ENCODE measurements around the gene MAGI3.
"Not testable (repeated sequence)": the region's sequence is repeated elsewhere in the genome, so short reads cannot be mapped to it uniquely, and the experiment has no call there.

DNA sequence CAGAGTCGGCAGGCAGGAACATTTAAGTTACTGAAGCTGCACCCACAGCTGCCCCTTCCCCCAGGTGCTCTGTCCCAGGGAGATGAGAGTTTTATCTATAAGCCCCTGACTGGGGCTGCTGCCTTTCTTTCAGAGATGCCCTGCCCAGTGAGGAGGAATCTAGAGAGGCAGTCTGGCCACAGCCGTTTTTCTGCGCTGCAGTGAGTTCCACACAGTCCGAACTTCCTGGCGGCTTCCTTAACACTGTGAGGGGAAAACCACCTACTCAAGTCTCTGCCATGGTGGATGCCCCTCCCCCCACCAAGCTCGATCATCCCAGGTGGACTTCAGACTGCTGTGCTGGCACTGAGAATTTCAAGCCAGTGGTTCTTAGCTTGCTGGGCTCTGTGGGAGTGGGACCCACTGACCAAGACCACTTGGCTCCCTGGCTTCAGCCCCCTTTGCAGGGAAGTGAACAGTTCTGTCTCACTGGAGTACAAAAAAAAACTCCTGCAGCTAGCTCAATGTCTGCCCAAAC is 185.5 kb downstream of the MAGI3 start:
- TF ChIP-seq, protein P1, sequence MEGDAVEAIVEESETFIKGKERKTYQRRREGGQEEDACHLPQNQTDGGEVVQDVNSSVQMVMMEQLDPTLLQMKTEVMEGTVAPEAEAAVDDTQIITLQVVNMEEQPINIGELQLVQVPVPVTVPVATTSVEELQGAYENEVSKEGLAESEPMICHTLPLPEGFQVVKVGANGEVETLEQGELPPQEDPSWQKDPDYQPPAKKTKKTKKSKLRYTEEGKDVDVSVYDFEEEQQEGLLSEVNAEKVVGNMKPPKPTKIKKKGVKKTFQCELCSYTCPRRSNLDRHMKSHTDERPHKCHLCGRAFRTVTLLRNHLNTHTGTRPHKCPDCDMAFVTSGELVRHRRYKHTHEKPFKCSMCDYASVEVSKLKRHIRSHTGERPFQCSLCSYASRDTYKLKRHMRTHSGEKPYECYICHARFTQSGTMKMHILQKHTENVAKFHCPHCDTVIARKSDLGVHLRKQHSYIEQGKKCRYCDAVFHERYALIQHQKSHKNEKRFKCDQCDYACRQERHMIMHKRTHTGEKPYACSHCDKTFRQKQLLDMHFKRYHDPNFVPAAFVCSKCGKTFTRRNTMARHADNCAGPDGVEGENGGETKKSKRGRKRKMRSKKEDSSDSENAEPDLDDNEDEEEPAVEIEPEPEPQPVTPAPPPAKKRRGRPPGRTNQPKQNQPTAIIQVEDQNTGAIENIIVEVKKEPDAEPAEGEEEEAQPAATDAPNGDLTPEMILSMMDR (conservative IDR thresholded peaks at IDR 0.05; ENCODE audit: low read depth, low read length) = not testable (repeated sequence)
- not testable (repeated sequence) for TF ChIP-seq EZH2 (IDR thresholded peaks at IDR 0.05; ENCODE audit: low read length, unreplicated experiment); EZH2phosphoT487 (IDR thresholded peaks at IDR 0.05; ENCODE audit: borderline replicate concordance, low read length)

Measured in PC-3 (cell line).